ENCODE measurements around the gene PDAP1. TPM values are rescaled to one million over a fixed set of nuclear protein-coding genes. Genes with fewer than 3 reads are reported as not detected.

Gene PDAP1
- total and polyA plus RNA-seq, 2 donors from 2014 or later: 84.7 to 119 TPM

- H3K36me3 ChIP-seq (ENCODE audit: control insufficient read depth in 2 of 3, insufficient read depth in 3 of 3, low read length in 3 of 3): peaks cover 16 to 31% (median 17%) of the 10 kb centered on the region in 3 donors
- intact Hi-C loops (cut with DNase I): no loop called here
- TF ChIP-seq CTCF (IDR thresholded peaks at IDR 0.05; ENCODE audit: borderline replicate concordance, extremely low read depth, insufficient read depth): no peak
Measured at GRCh38 chr7:99410635-99411034, 2.2 kb upstream of the PDAP1 start.

GRCh38 chr7:99409806-99410205, 1.4 kb upstream of the PDAP1 start:
- no peak for TF ChIP-seq CTCF (IDR thresholded peaks at IDR 0.05; ENCODE audit: borderline replicate concordance, extremely low read depth, insufficient read depth)
- intact Hi-C loops (cut with DNase I): no loop called here
- peaks cover 0 to 23% (median 8%) of the 10 kb centered on the region in 3 donors for H3K4me1 ChIP-seq (ENCODE audit: control insufficient read depth in 2 of 3, insufficient read depth in 2 of 3, low read depth in 1 of 3, low read length in 3 of 3)
- peak overlapping the region in 2 of 3 donors; percentile 87 to 98 for H3K9ac ChIP-seq (ENCODE audit: low read length in 3 of 3)
- peak overlapping the region; percentile 87 to 99 (median 89) for H3K4me3 ChIP-seq (ENCODE audit: low read length in 3 of 3)
- no peaks in the 10 kb centered on the region for H3K27me3 ChIP-seq (ENCODE audit: control insufficient read depth, insufficient read depth, low read length)
- no peaks in the 10 kb centered on the region for H3K9me3 ChIP-seq (ENCODE audit: control insufficient read depth in 2 of 3, insufficient read depth in 1 of 3, low read length in 3 of 3)
- no peak for FAIRE-seq
- peaks cover 16 to 28% (median 19%) of the 10 kb centered on the region in 3 donors for H3K36me3 ChIP-seq (ENCODE audit: control insufficient read depth in 2 of 3, insufficient read depth in 3 of 3, low read length in 3 of 3)
- DNase-seq: no peak
- no peak overlapping the region for H3K27ac ChIP-seq (ENCODE audit: low read depth in 2 of 2, low read length in 2 of 2)

More at GRCh38 chr7:99410635-99411034, 2.2 kb upstream of the PDAP1 start:
- Histone ChIP-seq H3K9ac (ENCODE audit: low read length in 3 of 3) (no peak overlapping the region), H3K9me3 (ENCODE audit: control insufficient read depth in 2 of 3, insufficient read depth in 1 of 3, low read length in 3 of 3) (no peaks in the 10 kb centered on the region), H3K4me1 (ENCODE audit: control insufficient read depth in 2 of 3, insufficient read depth in 2 of 3, low read depth in 1 of 3, low read length in 3 of 3) (peaks cover 0 to 23% (median 8%) of the 10 kb centered on the region in 3 donors), H3K27ac (ENCODE audit: low read depth in 2 of 2, low read length in 2 of 2) (no peak overlapping the region), H3K27me3 (ENCODE audit: control insufficient read depth, insufficient read depth, low read length) (no peaks in the 10 kb centered on the region), H3K4me3 (ENCODE audit: low read length in 3 of 3) (no peak overlapping the region)
- DNase-seq (no peak), FAIRE-seq (no peak)

- DNase-seq: peak in 2 of 5 donors; percentile 36 to 43
- FAIRE-seq: no peak
- intact Hi-C loops (cut with DNase I): no loop called here
- H3K9ac ChIP-seq (ENCODE audit: low read length in 3 of 3): peak overlapping the region; percentile 87 to 98 (median 95)
- H3K27me3 ChIP-seq (ENCODE audit: control insufficient read depth, insufficient read depth, low read length): no peaks in the 10 kb centered on the region
- peak overlapping the region; percentile 100 for H3K27ac ChIP-seq (ENCODE audit: low read depth in 2 of 2, low read length in 2 of 2)
- no peak for TF ChIP-seq CTCF (IDR thresholded peaks at IDR 0.05; ENCODE audit: borderline replicate concordance, extremely low read depth, insufficient read depth)
- peak overlapping the region; percentile 87 to 99 (median 89) for H3K4me3 ChIP-seq (ENCODE audit: low read length in 3 of 3)
- peaks cover 16 to 26% (median 21%) of the 10 kb centered on the region in 3 donors for H3K36me3 ChIP-seq (ENCODE audit: control insufficient read depth in 2 of 3, insufficient read depth in 3 of 3, low read length in 3 of 3)
- peaks cover 0 to 28% (median 8%) of the 10 kb centered on the region in 3 donors for H3K4me1 ChIP-seq (ENCODE audit: control insufficient read depth in 2 of 3, insufficient read depth in 2 of 3, low read depth in 1 of 3, low read length in 3 of 3)
- H3K9me3 ChIP-seq (ENCODE audit: control insufficient read depth in 2 of 3, insufficient read depth in 1 of 3, low read length in 3 of 3): no peaks in the 10 kb centered on the region
Measured at GRCh38 chr7:99409192-99409572, 785 bp upstream of the PDAP1 start.

Data from kidney (tissue), 14 donors.